AG10803 (cell line): ENCODE data around the gene GLIPR2.

Experiments
- DNase-seq: peaks from one replicate; pipeline ENCODE4 v3.0.0; 2010; ENCODE audit warnings: low read depth
- H3K4me3 ChIP-seq: 2 replicates; pipeline ENCODE4 v1.5.1; 2011; ENCODE audit warnings: mild to moderate bottlenecking, low read length, control low read depth
- CTCF ChIP-seq: conservative IDR thresholded peaks from 2 replicates; pipeline ENCODE4 v1.5.1; 2011; ENCODE audit warnings: mild to moderate bottlenecking, low read length, control low read depth, inconsistent platforms

The GLIPR2 gene

GRCh38 chr9:36194326-36195000, 57.9 kb downstream of the GLIPR2 start:
- peak; percentile 55 for DNase-seq
- no peak for TF ChIP-seq CTCF
- H3K4me3 ChIP-seq, result no peak overlapping the region; the same call in 1 of the 2 replicates

GRCh38 chr9:36204906-36205547, 68.5 kb downstream of the GLIPR2 start:
- TF ChIP-seq CTCF, result peak; percentile 21; the same call in 1 of the 2 replicates
- H3K4me3 ChIP-seq, result no peak overlapping the region
- DNase-seq, result no peak

GRCh38 chr9:36207016-36207415, 70.5 kb downstream of the GLIPR2 start:
- TF ChIP-seq CTCF, result no peak
- DNase-seq, result no peak
- no peak overlapping the region for H3K4me3 ChIP-seq

GRCh38 chr9:36207546-36208012, 71.0 kb downstream of the GLIPR2 start:
- no peak for DNase-seq
- TF ChIP-seq CTCF, result no peak
- H3K4me3 ChIP-seq, result no peak overlapping the region

GRCh38 chr9:36208521-36209253, 72.2 kb downstream of the GLIPR2 start:
- TF ChIP-seq CTCF, result no peak
- DNase-seq, result peak; percentile 63
- H3K4me3 ChIP-seq, result no peak overlapping the region

- no peak for TF ChIP-seq CTCF
- no peak overlapping the region for H3K4me3 ChIP-seq
- DNase-seq, result no peak
Measured at GRCh38 chr9:36210722-36211121, 74.2 kb downstream of the GLIPR2 start.

GRCh38 chr9:36211510-36211909, 75.0 kb downstream of the GLIPR2 start:
- no peak for TF ChIP-seq CTCF
- H3K4me3 ChIP-seq, result no peak overlapping the region
- no peak for DNase-seq
